OCI-LY1 (cell line): ENCODE data around the gene CALCOCO1.

Source experiments
- EZH2 ChIP-seq: fragments of 200-600 bp; sonication (generic), shearing (Covaris generic); IDR thresholded peaks from 2 replicates; pipeline ENCODE4 v1.8.0; 2017; ENCODE audit warnings: borderline replicate concordance, mixed run types, mild to moderate bottlenecking, antibody characterized with exemption, low read length, moderate library complexity, mixed read lengths
- TF ChIP-seq, protein P1 (sequence below): fragments of 200-600 bp; sonication (generic), shearing (Covaris generic); IDR thresholded peaks from 2 replicates; pipeline ENCODE4 v1.5.1; 2017; ENCODE audit warnings: mild to moderate bottlenecking, antibody characterized with exemption, low read length, moderate library complexity, mixed read lengths

DNA sequence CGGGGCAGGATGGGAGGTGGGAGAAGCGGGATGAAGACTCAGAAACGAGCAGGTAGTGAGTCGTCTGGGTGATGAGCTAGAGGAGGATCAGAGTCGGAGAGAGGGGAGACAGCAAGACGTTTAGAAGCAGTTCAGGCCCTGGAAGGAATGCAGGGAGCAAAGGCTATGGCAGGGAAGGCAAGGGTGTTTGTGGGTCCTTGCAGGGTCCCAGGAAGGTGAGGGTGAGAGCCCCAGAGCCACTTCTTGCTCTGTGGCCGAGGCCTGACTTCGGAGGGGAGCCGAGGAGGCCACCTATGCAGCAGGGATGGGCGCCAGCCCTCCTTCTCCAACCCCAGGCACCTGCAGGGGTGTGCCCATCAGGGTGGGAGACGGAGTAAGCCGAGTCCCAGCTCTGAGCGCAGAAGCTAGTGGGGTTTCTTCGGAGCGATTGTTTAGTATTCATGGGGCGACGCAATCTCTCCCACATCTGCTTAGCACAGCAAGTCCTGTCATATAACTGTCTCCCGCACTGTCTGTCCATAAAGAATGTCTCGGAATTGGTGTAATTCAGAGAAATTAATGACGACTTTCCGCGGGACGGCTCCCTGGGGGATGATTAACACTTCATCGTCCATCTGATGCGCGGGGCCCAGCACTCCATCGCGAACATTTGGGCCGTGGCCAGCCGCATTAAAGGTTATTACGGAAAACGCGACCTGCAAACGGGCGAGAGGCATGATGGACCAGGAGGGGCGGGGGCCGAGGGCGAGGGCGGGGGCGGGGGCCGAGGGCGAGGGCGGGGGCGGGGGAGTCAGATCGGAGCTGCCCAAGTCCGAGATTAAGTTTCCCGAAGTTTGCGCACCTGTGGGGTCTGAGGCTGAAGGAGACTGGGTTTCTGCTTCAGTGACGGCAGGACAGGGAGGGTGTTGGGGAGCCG, 12.2 kb upstream of the CALCOCO1 start:
- TF ChIP-seq, protein P1, sequence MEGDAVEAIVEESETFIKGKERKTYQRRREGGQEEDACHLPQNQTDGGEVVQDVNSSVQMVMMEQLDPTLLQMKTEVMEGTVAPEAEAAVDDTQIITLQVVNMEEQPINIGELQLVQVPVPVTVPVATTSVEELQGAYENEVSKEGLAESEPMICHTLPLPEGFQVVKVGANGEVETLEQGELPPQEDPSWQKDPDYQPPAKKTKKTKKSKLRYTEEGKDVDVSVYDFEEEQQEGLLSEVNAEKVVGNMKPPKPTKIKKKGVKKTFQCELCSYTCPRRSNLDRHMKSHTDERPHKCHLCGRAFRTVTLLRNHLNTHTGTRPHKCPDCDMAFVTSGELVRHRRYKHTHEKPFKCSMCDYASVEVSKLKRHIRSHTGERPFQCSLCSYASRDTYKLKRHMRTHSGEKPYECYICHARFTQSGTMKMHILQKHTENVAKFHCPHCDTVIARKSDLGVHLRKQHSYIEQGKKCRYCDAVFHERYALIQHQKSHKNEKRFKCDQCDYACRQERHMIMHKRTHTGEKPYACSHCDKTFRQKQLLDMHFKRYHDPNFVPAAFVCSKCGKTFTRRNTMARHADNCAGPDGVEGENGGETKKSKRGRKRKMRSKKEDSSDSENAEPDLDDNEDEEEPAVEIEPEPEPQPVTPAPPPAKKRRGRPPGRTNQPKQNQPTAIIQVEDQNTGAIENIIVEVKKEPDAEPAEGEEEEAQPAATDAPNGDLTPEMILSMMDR = no peak
- no peak for TF ChIP-seq EZH2
